DND-41 (cell line): Measurements from ENCODE around the gene CARS1.

Experiments
- ATAC-seq: fragments of 200-7000 bp; cut with Tn5 transposase; 3 replicates; pipeline ENCODE4 v1.9.1; 2021; ENCODE audit warnings: low read depth; ENCODE audit not compliant: insufficient read depth
- DNase-seq: peaks from one replicate; pipeline ENCODE4 v3.0.0-alpha.2; 2020
- H2AFZ ChIP-seq: 2 replicates; pipeline ENCODE4 v1.6.0; 2012; ENCODE audit warnings: low read depth, low read length
- H3K27ac ChIP-seq: 2 replicates; pipeline ENCODE4 v1.5.1; 2012; ENCODE audit warnings: low read length, inconsistent platforms
- H3K27me3 ChIP-seq: fragments of 200-600 bp; sonication (generic); 2 replicates; pipeline ENCODE4 v1.6.0; 2012; ENCODE audit warnings: low read length, mild to moderate bottlenecking, inconsistent platforms; ENCODE audit not compliant: insufficient read depth, poor library complexity
- H3K36me3 ChIP-seq: 2 replicates; pipeline ENCODE4 v1.5.1; 2012; ENCODE audit warnings: low read length, inconsistent platforms; ENCODE audit not compliant: insufficient read depth
- H3K4me1 ChIP-seq: 2 replicates; pipeline ENCODE4 v1.5.1; 2012; ENCODE audit warnings: mild to moderate bottlenecking, low read length; ENCODE audit not compliant: insufficient read depth
- H3K4me2 ChIP-seq: 2 replicates; pipeline ENCODE4 v1.6.0; 2012; ENCODE audit warnings: mild to moderate bottlenecking, moderate library complexity, low read length, inconsistent platforms; ENCODE audit not compliant: insufficient read depth
- H3K4me3 ChIP-seq, 2 experiments: fragments of 200-600 bp in 1 of 2; shearing (Covaris generic) in 1 of 2; 2 replicates each; pipeline ENCODE4 v1.5.1; 2012 to 2016; ENCODE audit warnings: inconsistent platforms in 2 of 2, low read length in 2 of 2, mild to moderate bottlenecking in 2 of 2, low read depth in 1 of 2, moderate library complexity in 1 of 2
- H3K79me2 ChIP-seq: 2 replicates; pipeline ENCODE4 v1.6.0; 2012; ENCODE audit warnings: low read length, inconsistent platforms; ENCODE audit not compliant: insufficient read depth
- H3K9ac ChIP-seq: 2 replicates; pipeline ENCODE4 v1.6.0; 2012; ENCODE audit warnings: low read depth, mild to moderate bottlenecking, inconsistent platforms, low read length, moderate library complexity
- H3K9me3 ChIP-seq: 2 replicates; pipeline ENCODE4 v1.5.1; 2012; ENCODE audit warnings: low read length, moderate library complexity, mild to moderate bottlenecking, inconsistent platforms; ENCODE audit not compliant: insufficient read depth, severe bottlenecking
- H4K20me1 ChIP-seq: 2 replicates; pipeline ENCODE4 v1.6.0; 2012; ENCODE audit warnings: low read length; ENCODE audit not compliant: insufficient read depth
- CTCF ChIP-seq: IDR thresholded peaks from 2 replicates; pipeline ENCODE4 v1.5.1; 2012; ENCODE audit warnings: borderline replicate concordance, low read length, moderate library complexity, mild to moderate bottlenecking; ENCODE audit not compliant: poor library complexity, severe bottlenecking; ENCODE audit errors: extremely low read depth
- EZH2 ChIP-seq: IDR thresholded peaks from 3 replicates; pipeline ENCODE4 v1.6.1; 2012; ENCODE audit warnings: borderline replicate concordance, low read depth, mild to moderate bottlenecking, moderate library complexity, low read length, inconsistent platforms; ENCODE audit not compliant: severe bottlenecking

Gene CARS1

GRCh38 chr11:3099178-3099577 lies 42.0 kb upstream of the CARS1 start:
- Histone ChIP-seq H3K36me3 (peaks cover 57% of the 10 kb centered on the region), H3K4me3 (no peak overlapping the region), H3K27me3 (no peaks in the 10 kb centered on the region), H3K4me2 (no peak overlapping the region), H2AFZ (no peak overlapping the region), H4K20me1 (no peaks in the 10 kb centered on the region), H3K9ac (no peak overlapping the region), H3K27ac (no peak overlapping the region), H3K4me1 (no peaks in the 10 kb centered on the region), H3K79me2 (no peaks in the 10 kb centered on the region), H3K9me3 (no peaks in the 10 kb centered on the region)
- ATAC-seq = no peak
- no peak for TF ChIP-seq EZH2
- TF ChIP-seq CTCF = no peak
- DNase-seq = no peak

GRCh38 chr11:3096909-3097530 lies 39.8 kb upstream of the CARS1 start:
- H3K9me3 ChIP-seq = no peaks in the 10 kb centered on the region
- H3K4me3 ChIP-seq = no peak overlapping the region
- H3K27me3 ChIP-seq = no peaks in the 10 kb centered on the region
- H3K4me2 ChIP-seq = no peak overlapping the region
- no peaks in the 10 kb centered on the region for H3K4me1 ChIP-seq
- H2AFZ ChIP-seq = no peak overlapping the region
- no peak overlapping the region for H3K9ac ChIP-seq
- DNase-seq = no peak
- H3K27ac ChIP-seq = no peak overlapping the region
- H3K36me3 ChIP-seq = peaks cover 68% of the 10 kb centered on the region
- H4K20me1 ChIP-seq = peaks cover 13% of the 10 kb centered on the region; the same call in 1 of the 2 replicates
- TF ChIP-seq EZH2 (no peak), CTCF (no peak)
- H3K79me2 ChIP-seq = no peaks in the 10 kb centered on the region
- no peak for ATAC-seq

GRCh38 chr11:3095712-3096361 lies 38.6 kb upstream of the CARS1 start:
- no peak overlapping the region for H3K27ac ChIP-seq

More at GRCh38 chr11:3095712-3096361, 38.6 kb upstream of the CARS1 start:
- Histone ChIP-seq H3K4me2 (no peak overlapping the region), H3K9me3 (no peaks in the 10 kb centered on the region), H3K79me2 (no peaks in the 10 kb centered on the region), H3K27me3 (no peaks in the 10 kb centered on the region), H3K4me3 (no peak overlapping the region), H4K20me1 (peaks cover 20% of the 10 kb centered on the region), H3K36me3 (peaks cover 69% of the 10 kb centered on the region), H3K4me1 (no peaks in the 10 kb centered on the region), H3K9ac (no peak overlapping the region), H2AFZ (no peak overlapping the region)
- no peak for TF ChIP-seq CTCF
- TF ChIP-seq EZH2 = no peak
- ATAC-seq (no peak), DNase-seq (no peak)
